K562 (cell line): Measurements from ENCODE around the gene CORO2A. TPM values are rescaled to one million over a fixed set of nuclear protein-coding genes. Genes with fewer than 3 reads are reported as not detected.

Experiments used
- ATAC-seq: fragments of 200-7000 bp; cut with Tn5 transposase; 3 replicates; pipeline ENCODE4 v1.9.1; 2020; ENCODE audit warnings: moderate library complexity
- BruUV-seq: library from RNA; stranded (reverse); fragments of 400-500 nt; replicated peaks from 2 replicates; lab custom pipeline; 2021; lab: Mats Ljungman, UMichigan
- CTCF ChIA-PET: fragments of 300-600 bp; formaldehyde crosslinking; extraction: SDS; loops from one replicate; lab custom pipeline; 2021; ENCODE audit warnings: low intra/inter-chr PET ratio; lab: Yijun Ruan, JAX
- POLR2A ChIA-PET: fragments of 300-600, 350-650 bp; sonication (Branson Sonifier 250); formaldehyde crosslinking; extraction: SDS; loops from one replicate; lab custom pipeline; 2021; ENCODE audit warnings: antibody characterized with exemption, inconsistent platforms; lab: Yijun Ruan, JAX
- DNase-seq, 4 experiments: peaks; one replicate each; pipeline versions ENCODE4 v3.0.0 to v3.0.0-alpha.2; 2011 to 2018; ENCODE audit warnings: low spot score in 3 of 4, mixed read lengths in 3 of 4; ENCODE audit errors: extremely low read depth in 1 of 4
- FAIRE-seq: peaks from 2 replicates; lab custom pipeline; 2011; peaks lifted over from hg19 to GRCh38; lab: Jason Lieb, UNC
- H2AFZ ChIP-seq: 2 replicates; pipeline ENCODE4 v1.6.0; 2011; ENCODE audit warnings: low read depth, low read length, control low read depth, inconsistent platforms
- H3K27ac ChIP-seq: fragments of 200-600 bp; 3 replicates; pipeline ENCODE4 v1.8.0; 2011; ENCODE audit warnings: low read depth, mild to moderate bottlenecking, control low read depth, inconsistent platforms, low read length, moderate library complexity, mixed read lengths; ENCODE audit errors: extremely low read depth
- H3K27me3 ChIP-seq, 2 experiments: fragments of 300-600 bp in 1 of 2; 2 replicates in 1 of 2; 3 replicates in 1 of 2; pipeline versions ENCODE4 v1.6.0 to v1.8.0; 2011; ENCODE audit warnings: inconsistent platforms in 2 of 2, low read length in 2 of 2, mild to moderate bottlenecking in 1 of 2, mixed read lengths in 1 of 2, moderate library complexity in 1 of 2; ENCODE audit not compliant: control insufficient read depth in 2 of 2, insufficient read depth in 2 of 2
- H3K36me3 ChIP-seq: fragments of 300-600 bp; 3 replicates; pipeline ENCODE4 v1.8.0; 2011; ENCODE audit warnings: mild to moderate bottlenecking, low read length, inconsistent platforms; ENCODE audit not compliant: control insufficient read depth, insufficient read depth
- H3K4me1 ChIP-seq, 2 experiments: fragments of 200-600 bp in 1 of 2; replicated peaks in 1 of 2; 2 replicates in 1 of 2; 3 replicates in 1 of 2; pipeline versions ENCODE4 v1.5.1 to v1.8.0; 2011; ENCODE audit warnings: inconsistent platforms in 2 of 2, low read length in 2 of 2, mild to moderate bottlenecking in 1 of 2, mixed read lengths in 1 of 2, moderate library complexity in 1 of 2; ENCODE audit not compliant: control insufficient read depth in 2 of 2, insufficient read depth in 2 of 2
- H3K4me2 ChIP-seq: 2 replicates; pipeline ENCODE4 v1.6.1; 2011; ENCODE audit warnings: low read length, control low read depth, inconsistent platforms, mixed read lengths; ENCODE audit not compliant: insufficient read depth
- H3K4me3 ChIP-seq: fragments of 200-600 bp; sonication (generic), shearing (Covaris generic); 2 replicates; pipeline ENCODE4 v1.5.1; 2016; ENCODE audit warnings: control low read depth, inconsistent platforms
- H3K79me2 ChIP-seq: fragments of 200-600 bp; 3 replicates; pipeline ENCODE4 v1.8.0; 2011; ENCODE audit warnings: low read length, inconsistent platforms; ENCODE audit not compliant: control insufficient read depth, insufficient read depth
- H3K9ac ChIP-seq, 2 experiments: 2 replicates each; pipeline versions ENCODE4 v1.6.0 to v1.6.1; 2011; ENCODE audit warnings: low read depth in 2 of 2, low read length in 2 of 2, control low read depth in 1 of 2, inconsistent platforms in 1 of 2, mild to moderate bottlenecking in 1 of 2, mixed read lengths in 1 of 2; ENCODE audit not compliant: insufficient read depth in 1 of 2
- H3K9me1 ChIP-seq: one replicate; pipeline ENCODE4 v1.6.0; 2011; ENCODE audit warnings: inconsistent platforms, mild to moderate bottlenecking, low read length, moderate library complexity; ENCODE audit not compliant: control insufficient read depth, insufficient read depth
- H3K9me3 ChIP-seq: replicated peaks from 2 replicates; pipeline ENCODE4 v1.5.1; 2011; ENCODE audit warnings: low read depth, low read length, inconsistent platforms; ENCODE audit not compliant: control insufficient read depth, insufficient read depth
- H4K20me1 ChIP-seq: replicated peaks from 2 replicates; pipeline ENCODE4 v1.6.1; 2011; ENCODE audit warnings: low read length, inconsistent platforms, mixed read lengths; ENCODE audit not compliant: control insufficient read depth, insufficient read depth
- ELF1 ChIP-seq: fragments of 200-800 bp; sonication (Bioruptor generic); IDR thresholded peaks from 2 replicates; pipeline ENCODE4 v1.6.1; 2016; ENCODE audit warnings: missing genetic modification characterization, missing compliant biosample characterization
- FOXP1 ChIP-seq: sonication (generic); formaldehyde crosslinking; IDR thresholded peaks from 2 replicates; pipeline ENCODE4 v1.8.0; 2022; ENCODE audit warnings: mild to moderate bottlenecking, missing genetic modification reagents
- HES1 ChIP-seq: fragments of 450-650 bp; IDR thresholded peaks from 2 replicates; pipeline ENCODE4 v1.6.1; 2016; ENCODE audit warnings: low read depth, mild to moderate bottlenecking, moderate library complexity
- NCOA4 ChIP-seq: fragments of 450-650 bp; IDR thresholded peaks from 2 replicates; pipeline ENCODE4 v1.6.1; 2018; ENCODE audit warnings: mild to moderate bottlenecking; ENCODE audit not compliant: partially characterized antibody
- PCBP2 ChIP-seq: fragments of 200-400 bp; formaldehyde crosslinking; IDR thresholded peaks from 2 replicates; pipeline ENCODE4 v1.6.1; 2018; ENCODE audit warnings: low read length, low read depth, mild to moderate bottlenecking, moderate library complexity; ENCODE audit not compliant: poor library complexity, severe bottlenecking
- POLR3G ChIP-seq: IDR thresholded peaks from 2 replicates; pipeline ENCODE4 v1.6.1; 2011; ENCODE audit not compliant: insufficient read length, insufficient replicate concordance; ENCODE audit errors: extremely low read depth
- RBM15 ChIP-seq: fragments of 200-400 bp; formaldehyde crosslinking; IDR thresholded peaks from 2 replicates; pipeline ENCODE4 v1.6.1; 2018; ENCODE audit warnings: mild to moderate bottlenecking, low read length, moderate library complexity; ENCODE audit not compliant: insufficient read depth
- RBM17 ChIP-seq: fragments of 200-400 bp; formaldehyde crosslinking; IDR thresholded peaks from 2 replicates; pipeline ENCODE4 v1.6.1; 2017; ENCODE audit warnings: low read depth, mild to moderate bottlenecking, low read length, borderline replicate concordance
- RBM22 ChIP-seq: fragments of 200-400 bp; formaldehyde crosslinking; IDR thresholded peaks from 2 replicates; pipeline ENCODE4 v1.6.1; 2018; ENCODE audit warnings: low read length, low read depth; ENCODE audit not compliant: poor library complexity, severe bottlenecking
- RFX1 ChIP-seq: fragments of 450-650 bp; IDR thresholded peaks from 2 replicates; pipeline ENCODE4 v1.6.1; 2016; ENCODE audit warnings: mild to moderate bottlenecking, moderate library complexity
- SIX5 ChIP-seq, 2 experiments: IDR thresholded peaks; 2 replicates each; pipeline ENCODE4 v1.6.1; 2011; ENCODE audit warnings: low read length in 2 of 2, borderline replicate concordance in 1 of 2, low read depth in 1 of 2, mild to moderate bottlenecking in 1 of 2, moderate library complexity in 1 of 2; ENCODE audit not compliant: insufficient read depth in 1 of 2
- SMARCB1 ChIP-seq: IDR thresholded peaks from 2 replicates; pipeline ENCODE4 v1.6.1; 2011; ENCODE audit warnings: improper control_type of control experiment, low read depth; ENCODE audit not compliant: insufficient read length
- TGIF2 ChIP-seq: sonication (generic); formaldehyde crosslinking; IDR thresholded peaks from 2 replicates; pipeline ENCODE4 v1.8.1; 2022; ENCODE audit warnings: mild to moderate bottlenecking, missing genetic modification reagents, moderate library complexity
- ZKSCAN3 ChIP-seq: fragments of 250-450 bp; sonication (Bioruptor Pico); IDR thresholded peaks from 2 replicates; pipeline ENCODE4 v1.4.0; 2020
- ZNF431 ChIP-seq: sonication (generic); formaldehyde crosslinking; IDR thresholded peaks from 2 replicates; pipeline ENCODE4 v1.8.0; 2022; ENCODE audit warnings: mild to moderate bottlenecking, missing genetic modification reagents
- ZNF57 ChIP-seq: fragments of 450-650 bp; formaldehyde crosslinking; IDR thresholded peaks from 2 replicates; pipeline ENCODE4 v1.4.0; 2020; ENCODE audit warnings: mild to moderate bottlenecking, moderate library complexity
- WGBS: fragments of 100-300 bp; shearing (Covaris generic); methylation state at CpG from one replicate; pipeline ENCODE4 v1.1.6; 2016; ENCODE audit warnings: low coverage, mixed read lengths; ENCODE audit not compliant: insufficient coverage; ENCODE audit errors: missing lambda C conversion rate; 5-methylcytosine and 5-hydroxymethylcytosine counted together
- in situ Hi-C: fragments of 300-500 bp; cut with MboI; formaldehyde crosslinking; loops from 4 replicates; pipeline ENCODE4 v1.15.0; 2018; ENCODE audit warnings: inconsistent platforms, mixed read lengths
- intact Hi-C: fragments of 100-400 bp; cut with micrococcal nuclease; formaldehyde crosslinking; loops from 2 replicates; pipeline ENCODE4 v1.14.2; 2022
- polyA plus RNA-seq, 8 experiments: library from polyadenylated mRNA; depleted of rRNA in 4 of 8; stranded (reverse) in 5 of 8; unstranded in 3 of 8; fragments of >200 nt; fragmentation: Nextera tagmentation in 2 of 8; fragmentation: Illumina TruSeq in 1 of 8; extraction: Ambion mirVana in 2 of 8; extraction: Trizol in 1 of 8; gene quantifications; 2 replicates each; pipeline versions ENCODE4 v1.2.1 to v1.2.3, GENCODE V29; 2011 to 2014; ENCODE audit warnings: inconsistent platforms in 1 of 8, missing spikeins in 1 of 8
- total RNA-seq, 7 experiments: library from RNA; depleted of rRNA in 6 of 7; stranded (reverse); fragments of >200 nt in 6 of 7; fragmentation: Illumina TruSeq in 2 of 7; extraction: Trizol in 2 of 7; gene quantifications; 2 replicates each; pipeline versions ENCODE4 v1.2.1 to v1.2.3, GENCODE V29; 2011 to 2021; ENCODE audit warnings: low replicate concordance in 1 of 7

CORO2A gene
- total and polyA plus RNA-seq, 9 of the 15 experiments (the other 6 are each of a cell fraction or from before 2014, with no cell fraction given), result 9.5 to 26.6 (median 18.0) TPM

DNA sequence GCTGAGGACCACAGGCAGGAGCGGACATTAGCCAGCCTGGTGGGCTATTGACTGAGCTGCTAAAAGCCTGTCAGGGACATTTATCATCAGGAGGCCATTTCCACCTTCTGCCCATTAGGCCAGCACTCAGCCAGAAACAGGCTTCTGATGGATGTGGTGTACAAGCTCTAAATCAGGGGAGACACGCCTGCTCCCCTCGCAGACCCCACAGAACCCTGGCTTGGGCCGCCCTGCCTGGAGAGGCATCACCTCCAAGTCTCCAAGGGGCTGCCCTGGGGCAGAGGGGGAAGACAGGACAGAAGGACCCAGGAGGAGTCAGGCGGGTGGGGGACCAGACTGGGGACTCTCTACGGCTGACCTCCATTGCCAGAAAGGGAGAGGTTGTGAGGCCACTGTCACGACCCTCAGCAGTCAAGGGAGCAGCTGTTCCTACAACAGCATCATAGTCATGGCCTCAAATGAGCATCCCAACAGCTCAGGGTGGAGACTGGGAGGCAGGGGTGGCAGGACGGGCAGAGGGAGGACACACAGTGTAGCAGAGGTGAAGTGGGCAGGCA is 49.4 kb downstream of the CORO2A start:
- Histone ChIP-seq H3K36me3 (peaks cover 16% of the 10 kb centered on the region; the same call in 2 of the 3 replicates), H3K9ac (0 out of 4 replicates have a peak overlapping the region, but pooled peaks of 1 of the 2 experiments have one; percentile 42), H3K27me3 (no peaks in the 10 kb centered on the region), H3K4me3 (no peak overlapping the region), H2AFZ (no peak overlapping the region), H3K79me2 (no peaks in the 10 kb centered on the region), H3K4me1 (peaks cover 0 to 10% of the 10 kb centered on the region in 2 experiments; a peak in 3 of 5 replicates), H3K27ac (no peak overlapping the region; the same call in 2 of the 3 replicates), H3K9me1 (peaks cover 4% of the 10 kb centered on the region), H3K9me3 (no peaks in the 10 kb centered on the region), H4K20me1 (no peaks in the 10 kb centered on the region), H3K4me2 (no peak overlapping the region)
- WGBS, result 78% methylated on average over 7 of the region's 8 CpGs
- POLR2A ChIA-PET, result interaction anchor here (0.6 to 0.7 kb wide), 2 partner anchors 82 to 156 kb away, joined by 3 read pairs; no protein-coding TSS in a partner anchor
- no TSS peak for BruUV-seq
- FAIRE-seq (no peak), DNase-seq (no peak), ATAC-seq (no peak)
- CTCF ChIA-PET, result no interaction called here
- TF ChIP-seq ELF1 (tag), result no peak
- no peak for TF ChIP-seq POLR3G
- TF ChIP-seq RBM17, result no peak
- TF ChIP-seq NCOA4, result no peak
- no peak for TF ChIP-seq FOXP1 (CRISPR knock-in tag)
- TF ChIP-seq RBM22, result no peak
- TF ChIP-seq ZKSCAN3 (CRISPR knock-in tag), result no peak
- TF ChIP-seq SMARCB1, result no peak
- no peak for TF ChIP-seq ZNF431 (CRISPR knock-in tag)
- no peak for TF ChIP-seq TGIF2 (CRISPR knock-in tag)
- TF ChIP-seq HES1, result no peak
- no peak for TF ChIP-seq PCBP2
- TF ChIP-seq RFX1, result no peak
- TF ChIP-seq SIX5 (IDR thresholded peaks at IDR 0.05; ENCODE audit: borderline replicate concordance in 1 of 2, insufficient read depth in 1 of 2, low read depth in 1 of 2, low read length in 2 of 2), result no peak
- TF ChIP-seq RBM15, result no peak
- TF ChIP-seq ZNF57 (CRISPR knock-in tag), result no peak
- in situ Hi-C loops, result no loop called here
- intact Hi-C loops, result no loop called here
